ENCODE measurements around the gene MESP1. TPM values are rescaled to one million over a fixed set of nuclear protein-coding genes. Genes with fewer than 3 reads are reported as not detected.

MESP1 gene
- total RNA-seq, 1 donor from 2014 or later = 2.7 TPM

GRCh38 chr15:89747708-89748682 is 3.1 kb downstream of the MESP1 start:
- Histone ChIP-seq H3K9me3 (no peaks in the 10 kb centered on the region), H3K27ac (no peak overlapping the region), H3K27me3 (no peaks in the 10 kb centered on the region), H3K4me3 (no peak overlapping the region), H3K36me3 (no peaks in the 10 kb centered on the region), H3K4me1 (peaks cover 15% of the 10 kb centered on the region)
- no peak for DNase-seq (ENCODE audit: extremely low spot score in 2 of 2)
- intact Hi-C loops (cut with DNase I) = no loop called here
- TF ChIP-seq POLR2AphosphoS5 (IDR thresholded peaks at IDR 0.05; ENCODE audit: insufficient read depth in 1 of 2, low read depth in 1 of 2) (no peak), POLR2A (IDR thresholded peaks at IDR 0.05) (no peak), CTCF (IDR thresholded peaks at IDR 0.05) (no peak)

- no peaks in the 10 kb centered on the region for H3K9me3 ChIP-seq
- no peak for DNase-seq (ENCODE audit: extremely low spot score in 2 of 2)
- intact Hi-C loops (cut with DNase I) = no loop called here
- TF ChIP-seq CTCF (IDR thresholded peaks at IDR 0.05) = no peak
- no peak for TF ChIP-seq POLR2AphosphoS5 (IDR thresholded peaks at IDR 0.05; ENCODE audit: insufficient read depth in 1 of 2, low read depth in 1 of 2)
- TF ChIP-seq POLR2A (IDR thresholded peaks at IDR 0.05) = no peak
- H3K4me3 ChIP-seq = no peak overlapping the region
- H3K27me3 ChIP-seq = no peaks in the 10 kb centered on the region
- H3K27ac ChIP-seq = no peak overlapping the region
- H3K36me3 ChIP-seq = no peaks in the 10 kb centered on the region
- peaks cover 12% of the 10 kb centered on the region for H3K4me1 ChIP-seq
These were observed 4.7 kb downstream of the MESP1 start for GRCh38 chr15:89746386-89746780.

DNA sequence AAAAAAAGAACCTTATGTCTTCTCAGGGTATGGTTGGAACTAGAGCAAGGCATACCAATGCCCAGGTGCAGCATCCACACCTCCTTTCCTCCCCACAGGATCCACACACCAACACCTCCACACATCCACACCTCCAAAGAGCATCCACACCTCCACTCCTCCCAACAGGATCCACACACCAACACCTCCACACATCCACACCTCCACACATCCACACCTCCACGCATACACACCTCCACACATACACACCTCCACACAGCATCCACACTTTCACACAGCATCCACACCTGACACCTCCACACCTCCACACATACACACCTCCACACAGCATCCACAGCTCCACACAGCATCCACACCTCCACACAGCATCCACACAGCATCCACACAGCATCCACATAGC is 5.3 kb downstream of the MESP1 start:
- intact Hi-C loops (cut with DNase I) = no loop called here
- DNase-seq (ENCODE audit: extremely low spot score in 2 of 2) = no peak
- Histone ChIP-seq H3K4me1 (peaks cover 8% of the 10 kb centered on the region), H3K9me3 (no peaks in the 10 kb centered on the region), H3K27me3 (no peaks in the 10 kb centered on the region), H3K27ac (no peak overlapping the region), H3K4me3 (no peak overlapping the region), H3K36me3 (no peaks in the 10 kb centered on the region)
- TF ChIP-seq CTCF (IDR thresholded peaks at IDR 0.05) (no peak), POLR2AphosphoS5 (IDR thresholded peaks at IDR 0.05; ENCODE audit: insufficient read depth in 1 of 2, low read depth in 1 of 2) (no peak), POLR2A (IDR thresholded peaks at IDR 0.05) (no peak)

- H3K4me1 ChIP-seq = peaks cover 4% of the 10 kb centered on the region
- no peak for DNase-seq (ENCODE audit: extremely low spot score in 2 of 2)
- H3K27me3 ChIP-seq = no peaks in the 10 kb centered on the region
- H3K4me3 ChIP-seq = no peak overlapping the region
- intact Hi-C loops (cut with DNase I) = no loop called here
- no peaks in the 10 kb centered on the region for H3K9me3 ChIP-seq
- no peaks in the 10 kb centered on the region for H3K36me3 ChIP-seq
- H3K27ac ChIP-seq = no peak overlapping the region
- TF ChIP-seq POLR2AphosphoS5 (IDR thresholded peaks at IDR 0.05; ENCODE audit: insufficient read depth in 1 of 2, low read depth in 1 of 2) = no peak
- TF ChIP-seq POLR2A (IDR thresholded peaks at IDR 0.05) = no peak
- TF ChIP-seq CTCF (IDR thresholded peaks at IDR 0.05) = no peak
These were observed 5.9 kb downstream of the MESP1 start for GRCh38 chr15:89745131-89745530.

GRCh38 chr15:89743594-89743993 is 7.5 kb downstream of the MESP1 start:
- H3K9me3 ChIP-seq = no peaks in the 10 kb centered on the region
- H3K4me3 ChIP-seq = no peak overlapping the region
- H3K4me1 ChIP-seq = no peaks in the 10 kb centered on the region
- no peak for DNase-seq (ENCODE audit: extremely low spot score in 2 of 2)
- H3K27me3 ChIP-seq = no peaks in the 10 kb centered on the region
- H3K27ac ChIP-seq = no peak overlapping the region
- H3K36me3 ChIP-seq = no peaks in the 10 kb centered on the region
- intact Hi-C loops (cut with DNase I) = no loop called here
- TF ChIP-seq CTCF (IDR thresholded peaks at IDR 0.05) (no peak), POLR2A (IDR thresholded peaks at IDR 0.05) (no peak), POLR2AphosphoS5 (IDR thresholded peaks at IDR 0.05; ENCODE audit: insufficient read depth in 1 of 2, low read depth in 1 of 2) (no peak)
